Measurements from ENCODE around the gene ECHS1.
"Not testable (repeated sequence)": the region's sequence is repeated elsewhere in the genome, so short reads cannot be mapped to it uniquely, and the experiment has no call there.

The ECHS1 gene

DNA sequence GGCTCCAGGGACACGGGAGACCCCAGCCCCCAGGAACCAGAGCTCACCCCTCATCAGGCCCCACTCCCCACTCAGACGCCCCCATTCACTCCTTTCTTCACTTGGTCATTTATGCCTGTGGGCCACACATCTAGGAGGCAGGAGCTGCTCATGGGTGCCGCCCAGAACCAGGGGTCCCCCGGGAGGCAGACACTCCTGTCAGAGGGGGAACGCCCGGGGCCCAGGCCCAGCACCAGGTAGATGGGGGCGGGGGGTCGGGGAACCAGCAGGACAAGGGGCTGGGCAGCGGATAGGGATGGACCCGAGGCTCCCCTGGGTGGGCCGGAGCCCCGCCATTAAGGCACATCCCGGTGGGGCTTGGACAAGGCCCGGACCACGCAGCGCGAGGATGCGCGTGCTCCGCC lies 48.3 kb downstream of the ECHS1 start:
- no peak for DNase-seq (ENCODE audit: low read depth in 2 of 2)

DNA sequence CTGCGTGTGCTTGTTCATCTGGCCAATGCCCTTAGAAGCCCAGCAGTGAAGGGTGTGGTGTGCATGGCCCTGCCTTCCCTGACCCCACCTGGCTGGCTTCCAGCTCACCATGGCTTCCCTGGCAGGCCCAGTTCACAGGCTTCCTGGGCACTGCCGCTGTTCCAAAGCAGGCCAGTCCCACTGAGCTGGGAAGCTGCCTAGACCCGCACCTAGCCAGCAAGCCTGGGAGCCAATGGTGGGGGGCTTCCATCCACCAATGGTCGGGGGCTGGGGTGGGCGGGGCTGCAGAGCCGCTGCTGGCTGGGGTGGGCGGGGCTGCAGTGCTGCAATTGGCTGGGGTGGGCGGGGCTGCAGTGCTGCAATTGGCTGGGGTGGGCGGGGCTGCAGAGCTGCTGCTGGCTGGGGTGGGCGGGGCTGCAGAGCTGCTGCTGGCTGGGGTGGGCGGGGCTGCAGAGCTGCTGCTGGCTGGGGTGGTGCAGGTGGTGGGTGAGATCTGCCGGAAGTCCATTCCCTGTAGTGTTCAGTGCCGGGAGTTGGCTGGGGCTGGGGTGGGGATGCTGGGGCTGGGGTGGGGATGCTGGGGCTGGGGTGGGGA lies 48.9 kb downstream of the ECHS1 start:
- DNase-seq (ENCODE audit: low read depth in 2 of 2) = peak in 1 of 2 donors; percentile 18

DNA sequence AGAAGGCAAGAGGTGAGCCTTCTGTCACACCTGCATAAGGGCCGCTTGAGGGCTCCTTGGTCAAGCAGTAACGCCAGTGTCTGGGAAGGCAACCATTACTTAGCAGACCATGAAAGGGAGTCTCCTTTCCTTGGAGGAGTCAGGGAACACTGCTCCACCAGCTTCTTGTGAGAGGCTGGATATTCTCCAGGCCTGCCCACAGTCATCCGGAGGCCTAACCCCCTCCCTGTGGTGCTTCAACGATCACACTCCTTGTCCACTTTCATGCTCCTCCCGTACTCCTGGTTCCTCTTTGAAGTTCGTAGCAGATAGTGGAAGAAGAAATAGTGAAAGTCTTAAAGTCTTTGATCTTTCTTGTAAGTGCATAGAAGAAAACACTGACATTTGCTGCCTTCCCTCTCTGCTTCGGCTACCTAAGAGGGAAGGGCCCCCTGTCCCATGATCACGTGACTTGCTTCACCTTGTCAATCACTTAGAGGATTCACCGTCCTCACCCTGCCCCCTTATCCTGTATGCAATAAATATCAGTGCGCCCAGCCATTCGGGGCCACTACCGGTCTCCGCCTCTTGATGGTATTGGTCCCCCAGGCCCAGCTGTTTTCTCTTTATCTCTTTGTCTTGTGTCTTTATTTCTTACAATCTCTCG lies 51.0 kb downstream of the ECHS1 start:
- not testable (repeated sequence) for DNase-seq (ENCODE audit: low read depth in 2 of 2)

DNA sequence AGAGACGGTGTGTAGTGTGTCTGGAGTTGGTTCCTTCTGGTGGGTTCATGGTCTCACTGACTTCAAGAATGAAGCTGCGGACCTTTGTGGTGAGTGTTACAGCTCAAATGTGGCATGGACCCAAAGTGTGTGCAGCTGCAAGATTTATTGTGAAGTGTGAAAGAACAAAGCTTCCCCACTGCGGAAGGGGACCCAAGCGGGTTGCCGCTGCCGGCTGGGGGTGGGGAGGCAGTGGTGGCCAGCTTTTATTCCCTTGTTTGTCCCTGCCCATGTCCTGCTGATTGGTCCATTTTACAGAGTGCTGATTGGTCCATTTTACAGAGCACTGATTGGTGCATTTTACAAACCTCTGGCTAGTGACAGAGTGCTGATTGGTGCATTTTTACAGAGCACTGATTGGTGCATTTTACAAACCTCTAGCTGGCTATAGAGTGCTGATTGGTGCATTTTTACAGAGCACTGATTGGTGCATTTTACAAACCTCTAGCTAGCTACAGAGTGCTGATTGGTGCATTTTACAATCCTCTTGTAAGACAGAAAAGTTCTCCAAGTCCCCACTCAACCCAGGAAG lies 52.2 kb downstream of the ECHS1 start:
- DNase-seq (ENCODE audit: low read depth in 2 of 2) = not testable (repeated sequence)

DNA sequence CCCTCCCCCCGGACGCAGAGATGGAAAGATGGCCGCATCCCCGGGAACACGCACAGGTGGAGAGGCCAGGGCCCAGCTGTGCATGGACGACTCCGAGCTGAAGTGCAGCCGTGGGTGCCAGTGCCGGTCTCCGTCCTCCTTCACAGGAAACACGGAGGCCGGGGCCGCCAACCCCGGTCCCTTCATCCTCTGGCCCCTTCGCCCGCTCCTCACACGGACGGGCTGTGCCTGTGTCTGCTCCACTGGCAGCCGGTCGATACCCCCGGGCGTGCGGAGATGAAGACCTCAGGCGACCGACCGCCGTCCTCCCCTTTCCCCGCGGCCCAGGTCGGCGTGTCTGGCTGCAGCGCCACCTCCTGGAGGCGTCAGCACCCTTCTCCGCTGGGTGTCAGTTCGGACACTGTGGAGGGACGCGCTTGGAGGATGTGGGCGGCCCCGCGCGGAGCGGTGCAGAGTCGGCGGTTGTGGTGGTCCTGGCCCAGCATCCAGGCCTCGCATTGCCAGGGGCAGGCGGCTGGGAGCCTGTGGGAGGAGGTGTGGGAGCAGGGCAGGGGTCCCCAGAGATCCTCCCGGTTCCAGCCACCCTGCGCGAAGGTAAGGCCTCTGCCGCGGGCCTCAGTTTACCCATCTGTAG lies 54.5 kb downstream of the ECHS1 start:
- DNase-seq (ENCODE audit: low read depth in 2 of 2) = peak in 1 of 2 donors; percentile 36

DNA sequence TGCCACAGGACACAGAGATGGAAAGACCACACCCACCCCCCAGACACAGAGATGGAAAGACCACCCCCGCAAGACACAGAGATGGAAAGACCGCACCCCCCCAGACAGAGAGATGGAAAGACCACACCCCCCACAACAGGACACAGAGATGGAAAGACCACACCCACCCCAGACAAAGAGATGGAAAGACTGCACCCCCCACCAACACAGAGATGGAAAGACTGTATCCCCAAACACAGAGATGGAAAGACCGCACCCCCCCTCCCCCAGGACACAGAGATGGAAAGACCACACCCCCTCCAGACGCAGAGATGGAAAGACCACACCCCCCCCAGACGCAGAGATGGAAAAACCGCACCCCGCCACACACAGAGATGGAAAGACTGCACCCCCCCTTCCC lies 56.4 kb downstream of the ECHS1 start:
- DNase-seq (ENCODE audit: low read depth in 2 of 2) = no peak

DNA sequence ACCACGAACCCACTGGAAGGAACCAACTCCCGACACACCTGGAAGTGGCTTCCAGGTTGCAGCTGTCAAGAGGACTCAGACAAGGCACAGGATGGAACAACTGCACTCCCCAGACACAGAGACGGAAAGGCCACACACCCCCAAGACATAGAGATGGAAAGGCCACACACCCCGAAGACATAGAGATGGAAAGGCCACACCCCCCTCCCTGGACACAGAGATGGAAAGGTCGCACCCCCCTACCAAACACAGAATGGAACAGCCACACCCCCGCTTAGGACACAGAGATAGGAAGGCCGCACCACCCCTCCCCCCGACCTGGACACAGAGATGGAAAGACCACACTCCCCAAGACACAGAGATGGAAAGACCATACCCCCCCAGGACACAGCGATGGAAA lies 56.9 kb downstream of the ECHS1 start:
- DNase-seq (ENCODE audit: low read depth in 2 of 2) = no peak

DNA sequence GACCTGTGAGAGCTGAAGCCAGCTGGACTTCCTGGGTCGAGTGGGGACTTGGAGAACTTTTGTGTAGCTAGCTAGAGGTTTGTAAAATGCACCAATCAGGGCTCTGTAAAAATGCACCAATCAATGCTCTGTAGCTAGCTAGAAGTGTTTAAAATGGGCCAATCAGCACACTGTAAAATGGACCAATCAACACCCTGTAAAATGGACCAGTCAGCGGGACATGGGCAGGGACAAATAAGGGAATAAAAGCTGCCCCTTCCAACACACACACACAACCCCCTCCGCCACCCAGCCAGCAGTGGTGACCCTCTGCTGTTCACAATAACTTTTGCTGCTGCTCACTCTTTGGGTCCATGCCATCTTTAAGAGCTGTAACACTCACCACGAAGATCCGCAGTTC lies 57.3 kb downstream of the ECHS1 start:
- no peak for DNase-seq (ENCODE audit: low read depth in 2 of 2)

DNA sequence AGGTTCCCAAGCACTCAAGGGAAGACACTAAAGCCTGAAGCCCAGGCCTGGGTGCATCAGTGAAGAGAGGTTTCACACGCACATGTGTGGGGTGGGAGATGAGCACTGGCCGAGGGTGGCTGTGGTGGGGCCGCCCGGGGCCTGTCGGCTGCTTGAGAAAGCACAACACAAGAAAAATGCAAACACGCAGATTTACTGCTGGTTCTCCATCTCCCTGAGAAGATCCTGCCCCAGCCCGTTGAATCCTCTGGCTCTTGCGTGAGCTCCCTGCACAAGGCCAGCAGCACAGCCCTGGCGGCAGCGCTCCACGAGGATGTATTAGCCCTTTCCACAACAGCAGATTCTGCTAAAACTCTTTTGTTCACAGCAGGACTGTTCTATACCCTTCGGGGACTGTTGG lies 58.2 kb downstream of the ECHS1 start:
- DNase-seq (ENCODE audit: low read depth in 2 of 2) = no peak

DNA sequence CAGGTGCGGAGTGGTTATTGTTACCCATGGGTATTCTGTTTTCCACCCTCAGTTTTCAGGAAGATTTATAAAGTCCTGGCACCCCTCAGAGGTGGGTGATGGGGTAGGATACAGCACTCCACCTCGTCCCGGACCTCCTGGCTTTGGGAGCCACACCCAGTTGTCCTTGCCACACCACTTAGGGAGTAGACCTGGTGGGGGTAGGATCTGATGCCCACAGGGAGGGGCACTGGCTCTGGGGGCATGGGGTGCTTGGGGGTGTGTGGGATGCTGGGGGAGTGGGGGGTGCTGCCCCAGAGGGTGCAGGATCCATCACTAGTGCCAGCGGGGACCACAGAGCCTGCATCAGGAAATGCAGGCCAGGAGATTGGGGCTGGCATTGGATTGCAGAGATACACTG lies 60.0 kb downstream of the ECHS1 start:
- DNase-seq (ENCODE audit: low read depth in 2 of 2) = no peak

DNA sequence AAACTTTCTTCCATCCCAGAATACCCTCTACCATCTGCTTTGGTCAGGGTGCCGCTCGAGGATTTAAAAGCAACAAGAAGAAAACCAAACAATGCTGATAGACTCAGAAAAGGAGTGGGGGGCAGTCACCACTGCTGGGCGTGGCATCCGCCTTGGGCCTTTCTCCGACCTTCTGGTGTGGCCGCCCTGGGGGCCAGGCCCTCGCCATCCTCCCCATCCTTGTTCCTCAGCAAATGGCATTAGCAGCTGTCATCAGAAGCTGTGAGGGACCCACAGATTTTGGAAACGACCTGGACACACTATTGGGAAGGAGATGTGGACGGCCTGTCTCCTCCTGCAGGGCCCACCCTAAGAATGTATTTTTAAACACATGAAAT lies 60.4 kb downstream of the ECHS1 start:
- no peak for DNase-seq (ENCODE audit: low read depth in 2 of 2)
